Measurements from ENCODE around the gene STX1B. TPM values are rescaled to one million over a fixed set of nuclear protein-coding genes. Genes with fewer than 3 reads are reported as not detected.

Gene STX1B
- total RNA-seq, 1 experiment from 2014 or later: 11.0 TPM

- no peak overlapping the region for H3K23ac ChIP-seq (ENCODE audit: insufficient read length, low read depth, low read length)
- no peak overlapping the region for H3K18ac ChIP-seq (ENCODE audit: insufficient read length, low read depth, low read length)
- WGBS (ENCODE audit: extremely low coverage, insufficient read length, low lambda C conversion rate): no CpG with 5 or more reads among the region's 10 CpGs
- no peak overlapping the region for H2BK120ac ChIP-seq (ENCODE audit: low read depth, low read length, poor library complexity, severe bottlenecking)
- no peak overlapping the region for H3K9ac ChIP-seq (ENCODE audit: extremely low read depth, insufficient read length, low read length)
- no peaks in the 10 kb centered on the region for H4K20me1 ChIP-seq (ENCODE audit: control insufficient read depth, insufficient read depth, insufficient read length)
- H2AFZ ChIP-seq (ENCODE audit: low read length): no peak overlapping the region
- no peak overlapping the region for H3K4ac ChIP-seq (ENCODE audit: low read depth, low read length)
- no peak overlapping the region for H4K5ac ChIP-seq (ENCODE audit: insufficient read length, low read depth, low read length)
- TF ChIP-seq CTCF (conservative IDR thresholded peaks at IDR 0.05): no peak
- no peaks in the 10 kb centered on the region for H3K27me3 ChIP-seq (ENCODE audit: insufficient read depth, low read length)
- no peaks in the 10 kb centered on the region for H3K23me2 ChIP-seq (ENCODE audit: insufficient read length, low read depth, low read length, poor library complexity, severe bottlenecking)
- H3K4me2 ChIP-seq (ENCODE audit: insufficient read depth, insufficient read length, low read length): no peak overlapping the region
- H3K4me1 Mint-ChIP-seq: peaks cover 12 to 18% of the 10 kb centered on the region in 2 experiments
- H3K27me3 Mint-ChIP-seq (ENCODE audit: low read depth): peaks cover 6% of the 10 kb centered on the region
- H3K14ac ChIP-seq (ENCODE audit: insufficient read depth, low read length): no peak overlapping the region
- no peaks in the 10 kb centered on the region for H3K9me3 Mint-ChIP-seq
- H3K56ac ChIP-seq (ENCODE audit: insufficient read length, low read depth, low read length): no peak overlapping the region
- H3K9me3 ChIP-seq (ENCODE audit: control insufficient read depth, low read depth, low read length): no peaks in the 10 kb centered on the region
- H3K4me3 Mint-ChIP-seq: no peak overlapping the region; a peak in 1 of 5 replicates
- H3K79me1 ChIP-seq (ENCODE audit: insufficient read depth, low read depth, low read length, poor library complexity, severe bottlenecking): no peaks in the 10 kb centered on the region
- no peak overlapping the region for H2AK5ac ChIP-seq (ENCODE audit: insufficient read length, low read length)
- H2BK20ac ChIP-seq (ENCODE audit: low read depth, low read length, poor library complexity, severe bottlenecking): no peak overlapping the region
- no peak overlapping the region for H2BK12ac ChIP-seq (ENCODE audit: insufficient read length, low read depth, low read length)
- H3T11ph ChIP-seq (ENCODE audit: low read length): no peak overlapping the region
- no peak overlapping the region for H2BK5ac ChIP-seq (ENCODE audit: insufficient read length, low read length)
- H3K4me1 ChIP-seq (ENCODE audit: insufficient read depth, low read length): no peaks in the 10 kb centered on the region
- no peaks in the 10 kb centered on the region for H3K79me2 ChIP-seq (ENCODE audit: insufficient read depth, low read length)
- no peak overlapping the region for H4K91ac ChIP-seq (ENCODE audit: insufficient read length, low read depth, low read length)
- no peak overlapping the region for H3K27ac ChIP-seq (ENCODE audit: insufficient read length, low read depth, low read length)
- no peak for DNase-seq
- no peak overlapping the region for H3K27ac Mint-ChIP-seq
- H3K36me3 Mint-ChIP-seq (ENCODE audit: insufficient read depth in 1 of 3, low read depth in 3 of 3): no peaks in the 10 kb centered on the region
- H4K8ac ChIP-seq (replicated peaks; ENCODE audit: insufficient read length, low read depth, low read length): no peak overlapping the region
- H2BK15ac ChIP-seq (ENCODE audit: low read depth, low read length): no peak overlapping the region
Measured at GRCh38 chr16:31050280-31051030, 40.0 kb upstream of the STX1B start.
